WTC11 (cell line): Measurements from ENCODE around the gene MYOM1. TPM values are rescaled to one million over a fixed set of nuclear protein-coding genes. Genes with fewer than 3 reads are reported as not detected.

Source experiments
- ATAC-seq: fragments of 200-7000 bp; cut with Tn5 transposase; 2 replicates; pipeline ENCODE4 v1.10.0; 2021; ENCODE audit warnings: mild to moderate bottlenecking, moderate library complexity
- CTCF ChIA-PET: fragments of 300-600 bp; sonication (Branson Sonifier 250); formaldehyde crosslinking; loops from one replicate; lab custom pipeline; 2021; ENCODE audit warnings: antibody characterized with exemption; lab: Charles Lee
- POLR2A ChIA-PET: fragments of 350-600 bp; sonication (Branson Sonifier 250); formaldehyde crosslinking; loops from one replicate; lab custom pipeline; 2021; ENCODE audit warnings: antibody characterized with exemption; lab: Charles Lee
- DNase-seq: peaks from one replicate; pipeline ENCODE4 v3.0.0; 2021; ENCODE audit warnings: low spot score
- H3K27ac Mint-ChIP-seq: 2 replicates; pipeline ENCODE4 v1.8.0; 2021; ENCODE audit warnings: mixed read lengths
- H3K27me3 Mint-ChIP-seq: 2 replicates; pipeline ENCODE4 v1.8.0; 2021; ENCODE audit warnings: low read depth, mild to moderate bottlenecking, moderate library complexity, mixed read lengths
- H3K36me3 Mint-ChIP-seq: 2 replicates; pipeline ENCODE4 v1.8.0; 2021; ENCODE audit warnings: mixed read lengths
- H3K4me1 Mint-ChIP-seq: 2 replicates; pipeline ENCODE4 v1.8.0; 2022; ENCODE audit warnings: mixed read lengths
- H3K4me3 Mint-ChIP-seq: 2 replicates; pipeline ENCODE4 v1.8.0; 2021; ENCODE audit warnings: mild to moderate bottlenecking, moderate library complexity, mixed read lengths
- H3K9me3 Mint-ChIP-seq: 2 replicates; pipeline ENCODE4 v1.8.0; 2021; ENCODE audit warnings: mixed read lengths
- ATF1 ChIP-seq: sonication (generic); formaldehyde crosslinking; IDR thresholded peaks from 2 replicates; pipeline ENCODE4 v1.8.1; 2023; ENCODE audit warnings: mild to moderate bottlenecking, moderate library complexity, missing genetic modification reagents
- ERG ChIP-seq: fragments of 250-450 bp; sonication (Bioruptor Pico); IDR thresholded peaks from 2 replicates; pipeline ENCODE4 v1.8.0; 2021; ENCODE audit warnings: mild to moderate bottlenecking
- ETV6 ChIP-seq: sonication (generic); formaldehyde crosslinking; IDR thresholded peaks from 2 replicates; pipeline ENCODE4 v1.8.1; 2022; ENCODE audit warnings: mild to moderate bottlenecking, missing genetic modification reagents
- FOXK1 ChIP-seq: sonication (generic); formaldehyde crosslinking; IDR thresholded peaks from 2 replicates; pipeline ENCODE4 v1.8.0; 2022; ENCODE audit warnings: mild to moderate bottlenecking, moderate library complexity, missing genetic modification reagents
- FOXP1 ChIP-seq: sonication (generic); formaldehyde crosslinking; IDR thresholded peaks from 2 replicates; pipeline ENCODE4 v1.8.0; 2022; ENCODE audit warnings: missing genetic modification reagents, mild to moderate bottlenecking, moderate library complexity, borderline replicate concordance
- MYBL2 ChIP-seq: sonication (generic); formaldehyde crosslinking; IDR thresholded peaks from 2 replicates; pipeline ENCODE4 v1.8.1; 2023; ENCODE audit warnings: mild to moderate bottlenecking, moderate library complexity, missing genetic modification reagents
- NR2C2 ChIP-seq: sonication (generic); formaldehyde crosslinking; IDR thresholded peaks from 2 replicates; pipeline ENCODE4 v1.8.0; 2022; ENCODE audit warnings: mild to moderate bottlenecking, missing genetic modification reagents
- PRRX2 ChIP-seq: fragments of 250-450 bp; sonication (Bioruptor Pico); IDR thresholded peaks from 2 replicates; pipeline ENCODE4 v1.8.0; 2021; ENCODE audit warnings: mild to moderate bottlenecking
- SMAD4 ChIP-seq: sonication (generic); formaldehyde crosslinking; IDR thresholded peaks from 2 replicates; pipeline ENCODE4 v1.8.0; 2022; ENCODE audit warnings: mild to moderate bottlenecking, missing genetic modification reagents
- SOX15 ChIP-seq: fragments of 250-450 bp; sonication (Bioruptor Pico); IDR thresholded peaks from 2 replicates; pipeline ENCODE4 v1.9.0; 2021; ENCODE audit warnings: mild to moderate bottlenecking
- TEAD4 ChIP-seq: sonication (generic); formaldehyde crosslinking; IDR thresholded peaks from 2 replicates; pipeline ENCODE4 v1.8.0; 2022; ENCODE audit warnings: mild to moderate bottlenecking, missing genetic modification reagents
- ZNF138 ChIP-seq: sonication (generic); formaldehyde crosslinking; conservative IDR thresholded peaks from 2 replicates; pipeline ENCODE4 v1.8.1; 2022; ENCODE audit warnings: mild to moderate bottlenecking, moderate library complexity, missing genetic modification reagents
- ZNF396 ChIP-seq: fragments of 250-450 bp; sonication (Bioruptor Pico); IDR thresholded peaks from 2 replicates; pipeline ENCODE4 v1.8.0; 2021; ENCODE audit warnings: mild to moderate bottlenecking, moderate library complexity, borderline replicate concordance
- total RNA-seq: library from RNA; stranded (reverse); gene quantifications from 3 replicates; pipeline ENCODE4 v1.2.3, GENCODE V29; 2021
- TF ChIP-seq, protein P1 (sequence below): sonication (generic); formaldehyde crosslinking; IDR thresholded peaks from 2 replicates; pipeline ENCODE4 v1.8.1; 2023; ENCODE audit warnings: mild to moderate bottlenecking, missing genetic modification reagents
- TF ChIP-seq, protein P2 (sequence below): sonication (generic); formaldehyde crosslinking; conservative IDR thresholded peaks from 2 replicates; pipeline ENCODE4 v1.8.1; 2023; ENCODE audit warnings: mild to moderate bottlenecking, low read depth, missing genetic modification reagents, moderate library complexity
- TF ChIP-seq, protein P3 (sequence below): sonication (generic); formaldehyde crosslinking; IDR thresholded peaks from 2 replicates; pipeline ENCODE4 v1.8.0; 2023; ENCODE audit warnings: missing genetic modification reagents, mild to moderate bottlenecking, borderline replicate concordance
- TF ChIP-seq, protein P4 (sequence below): sonication (generic); formaldehyde crosslinking; IDR thresholded peaks from 2 replicates; pipeline ENCODE4 v1.8.1; 2023; ENCODE audit warnings: mild to moderate bottlenecking, missing genetic modification reagents
- TF ChIP-seq, protein P5 (sequence below): sonication (generic); formaldehyde crosslinking; IDR thresholded peaks from 2 replicates; pipeline ENCODE4 v1.8.1; 2022; ENCODE audit warnings: mild to moderate bottlenecking, moderate library complexity, missing genetic modification reagents
- TF ChIP-seq, protein P6 (sequence below): fragments of 250-450 bp; sonication (Bioruptor Pico); IDR thresholded peaks from 2 replicates; pipeline ENCODE4 v2.1.2; 2022; ENCODE audit warnings: mild to moderate bottlenecking, moderate library complexity

Gene MYOM1
- total RNA-seq, 1 experiment from 2014 or later: 0.35 TPM

- TF ChIP-seq, protein P1, sequence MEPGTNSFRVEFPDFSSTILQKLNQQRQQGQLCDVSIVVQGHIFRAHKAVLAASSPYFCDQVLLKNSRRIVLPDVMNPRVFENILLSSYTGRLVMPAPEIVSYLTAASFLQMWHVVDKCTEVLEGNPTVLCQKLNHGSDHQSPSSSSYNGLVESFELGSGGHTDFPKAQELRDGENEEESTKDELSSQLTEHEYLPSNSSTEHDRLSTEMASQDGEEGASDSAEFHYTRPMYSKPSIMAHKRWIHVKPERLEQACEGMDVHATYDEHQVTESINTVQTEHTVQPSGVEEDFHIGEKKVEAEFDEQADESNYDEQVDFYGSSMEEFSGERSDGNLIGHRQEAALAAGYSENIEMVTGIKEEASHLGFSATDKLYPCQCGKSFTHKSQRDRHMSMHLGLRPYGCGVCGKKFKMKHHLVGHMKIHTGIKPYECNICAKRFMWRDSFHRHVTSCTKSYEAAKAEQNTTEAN: no peak
- TF ChIP-seq ZNF396: no peak
- no peak for TF ChIP-seq NR2C2 (CRISPR knock-in tag)
- TF ChIP-seq, protein P2, sequence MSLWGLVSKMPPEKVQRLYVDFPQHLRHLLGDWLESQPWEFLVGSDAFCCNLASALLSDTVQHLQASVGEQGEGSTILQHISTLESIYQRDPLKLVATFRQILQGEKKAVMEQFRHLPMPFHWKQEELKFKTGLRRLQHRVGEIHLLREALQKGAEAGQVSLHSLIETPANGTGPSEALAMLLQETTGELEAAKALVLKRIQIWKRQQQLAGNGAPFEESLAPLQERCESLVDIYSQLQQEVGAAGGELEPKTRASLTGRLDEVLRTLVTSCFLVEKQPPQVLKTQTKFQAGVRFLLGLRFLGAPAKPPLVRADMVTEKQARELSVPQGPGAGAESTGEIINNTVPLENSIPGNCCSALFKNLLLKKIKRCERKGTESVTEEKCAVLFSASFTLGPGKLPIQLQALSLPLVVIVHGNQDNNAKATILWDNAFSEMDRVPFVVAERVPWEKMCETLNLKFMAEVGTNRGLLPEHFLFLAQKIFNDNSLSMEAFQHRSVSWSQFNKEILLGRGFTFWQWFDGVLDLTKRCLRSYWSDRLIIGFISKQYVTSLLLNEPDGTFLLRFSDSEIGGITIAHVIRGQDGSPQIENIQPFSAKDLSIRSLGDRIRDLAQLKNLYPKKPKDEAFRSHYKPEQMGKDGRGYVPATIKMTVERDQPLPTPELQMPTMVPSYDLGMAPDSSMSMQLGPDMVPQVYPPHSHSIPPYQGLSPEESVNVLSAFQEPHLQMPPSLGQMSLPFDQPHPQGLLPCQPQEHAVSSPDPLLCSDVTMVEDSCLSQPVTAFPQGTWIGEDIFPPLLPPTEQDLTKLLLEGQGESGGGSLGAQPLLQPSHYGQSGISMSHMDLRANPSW (CRISPR knock-in tag): no peak
- TF ChIP-seq SMAD4: no peak
- TF ChIP-seq PRRX2 (CRISPR knock-in tag): no peak
- TF ChIP-seq, protein P3, sequence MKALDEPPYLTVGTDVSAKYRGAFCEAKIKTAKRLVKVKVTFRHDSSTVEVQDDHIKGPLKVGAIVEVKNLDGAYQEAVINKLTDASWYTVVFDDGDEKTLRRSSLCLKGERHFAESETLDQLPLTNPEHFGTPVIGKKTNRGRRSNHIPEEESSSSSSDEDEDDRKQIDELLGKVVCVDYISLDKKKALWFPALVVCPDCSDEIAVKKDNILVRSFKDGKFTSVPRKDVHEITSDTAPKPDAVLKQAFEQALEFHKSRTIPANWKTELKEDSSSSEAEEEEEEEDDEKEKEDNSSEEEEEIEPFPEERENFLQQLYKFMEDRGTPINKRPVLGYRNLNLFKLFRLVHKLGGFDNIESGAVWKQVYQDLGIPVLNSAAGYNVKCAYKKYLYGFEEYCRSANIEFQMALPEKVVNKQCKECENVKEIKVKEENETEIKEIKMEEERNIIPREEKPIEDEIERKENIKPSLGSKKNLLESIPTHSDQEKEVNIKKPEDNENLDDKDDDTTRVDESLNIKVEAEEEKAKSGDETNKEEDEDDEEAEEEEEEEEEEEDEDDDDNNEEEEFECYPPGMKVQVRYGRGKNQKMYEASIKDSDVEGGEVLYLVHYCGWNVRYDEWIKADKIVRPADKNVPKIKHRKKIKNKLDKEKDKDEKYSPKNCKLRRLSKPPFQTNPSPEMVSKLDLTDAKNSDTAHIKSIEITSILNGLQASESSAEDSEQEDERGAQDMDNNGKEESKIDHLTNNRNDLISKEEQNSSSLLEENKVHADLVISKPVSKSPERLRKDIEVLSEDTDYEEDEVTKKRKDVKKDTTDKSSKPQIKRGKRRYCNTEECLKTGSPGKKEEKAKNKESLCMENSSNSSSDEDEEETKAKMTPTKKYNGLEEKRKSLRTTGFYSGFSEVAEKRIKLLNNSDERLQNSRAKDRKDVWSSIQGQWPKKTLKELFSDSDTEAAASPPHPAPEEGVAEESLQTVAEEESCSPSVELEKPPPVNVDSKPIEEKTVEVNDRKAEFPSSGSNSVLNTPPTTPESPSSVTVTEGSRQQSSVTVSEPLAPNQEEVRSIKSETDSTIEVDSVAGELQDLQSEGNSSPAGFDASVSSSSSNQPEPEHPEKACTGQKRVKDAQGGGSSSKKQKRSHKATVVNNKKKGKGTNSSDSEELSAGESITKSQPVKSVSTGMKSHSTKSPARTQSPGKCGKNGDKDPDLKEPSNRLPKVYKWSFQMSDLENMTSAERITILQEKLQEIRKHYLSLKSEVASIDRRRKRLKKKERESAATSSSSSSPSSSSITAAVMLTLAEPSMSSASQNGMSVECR (CRISPR knock-in tag): no peak
- no peak for TF ChIP-seq ETV6
- no peak for TF ChIP-seq ZNF138 (CRISPR knock-in tag)
- TF ChIP-seq FOXP1: no peak
- TF ChIP-seq SOX15 (CRISPR knock-in tag): no peak
These were observed 112.0 kb downstream of the MYOM1 start (continued) for GRCh38 chr18:3107740-3108151.

DNA sequence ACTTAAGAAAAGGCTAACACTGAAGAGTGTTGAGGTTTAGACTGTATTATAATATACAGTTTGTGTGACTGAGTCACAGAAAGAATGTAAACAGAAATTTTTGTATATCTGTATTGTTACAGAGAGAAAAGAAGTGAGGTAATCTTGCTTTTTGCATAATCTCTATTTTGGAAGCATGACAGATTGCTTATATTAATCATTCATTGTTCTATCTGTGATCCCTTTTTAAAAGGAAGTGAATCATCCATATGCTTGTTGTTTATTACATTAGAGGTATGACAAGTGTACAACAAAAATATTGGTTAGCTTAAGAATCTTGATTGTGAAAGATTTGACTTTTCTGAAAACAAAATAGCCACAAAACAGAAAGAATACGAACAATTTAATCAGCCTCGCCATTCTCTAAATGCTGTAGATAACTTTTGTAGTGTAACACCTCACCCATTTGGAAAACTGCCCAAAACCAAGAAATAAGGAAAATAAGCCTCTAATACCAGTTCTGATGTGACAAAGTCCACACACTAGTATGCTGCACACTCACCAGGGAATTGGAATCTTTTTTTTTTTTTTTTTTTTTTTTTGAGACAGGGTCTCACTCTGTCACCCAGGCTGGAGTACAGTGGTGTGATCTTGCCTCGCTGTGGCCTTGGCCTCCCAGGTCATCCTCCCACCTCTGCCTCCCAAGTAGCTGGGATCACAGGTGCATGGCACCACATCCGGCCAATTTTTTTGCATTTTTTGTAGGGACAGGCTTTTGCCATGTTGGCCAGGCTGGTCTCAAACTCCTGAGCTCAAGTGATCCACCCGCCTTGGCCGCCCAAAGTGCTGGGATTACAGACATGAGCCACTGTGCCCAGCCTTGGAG, 115.3 kb downstream of the MYOM1 start:
- ChIA-PET POLR2A (no interaction called here), CTCF (interaction anchor here (1.0 kb wide), 1 partner anchor 41 kb away, joined by 4 read pairs; no protein-coding TSS in a partner anchor)
- ATAC-seq (no peak), DNase-seq (no peak)
- H3K27ac Mint-ChIP-seq: no peak overlapping the region
- H3K4me1 Mint-ChIP-seq: no peaks in the 10 kb centered on the region
- no peaks in the 10 kb centered on the region for H3K36me3 Mint-ChIP-seq
- no peak for TF ChIP-seq TEAD4 (CRISPR knock-in tag)
- H3K27me3 Mint-ChIP-seq: peaks cover 29% of the 10 kb centered on the region
- no peak overlapping the region for H3K4me3 Mint-ChIP-seq
- no peaks in the 10 kb centered on the region for H3K9me3 Mint-ChIP-seq

- ChIA-PET CTCF (interaction anchor here (1.6 kb wide), 1 partner anchor 40 kb away, joined by 3 read pairs; no protein-coding TSS in a partner anchor), POLR2A (no interaction called here)
- no peaks in the 10 kb centered on the region for H3K4me1 Mint-ChIP-seq
- ATAC-seq: no peak
- no peak for DNase-seq
- no peak overlapping the region for H3K4me3 Mint-ChIP-seq
- H3K9me3 Mint-ChIP-seq: no peaks in the 10 kb centered on the region
- H3K36me3 Mint-ChIP-seq: no peaks in the 10 kb centered on the region
- peaks cover 20% of the 10 kb centered on the region for H3K27me3 Mint-ChIP-seq
- H3K27ac Mint-ChIP-seq: no peak overlapping the region
- TF ChIP-seq MYBL2 (no peak), TEAD4 (CRISPR knock-in tag) (no peak), FOXK1 (CRISPR knock-in tag) (no peak), ATF1 (no peak), ERG (CRISPR knock-in tag) (no peak)
- TF ChIP-seq, protein P4, sequence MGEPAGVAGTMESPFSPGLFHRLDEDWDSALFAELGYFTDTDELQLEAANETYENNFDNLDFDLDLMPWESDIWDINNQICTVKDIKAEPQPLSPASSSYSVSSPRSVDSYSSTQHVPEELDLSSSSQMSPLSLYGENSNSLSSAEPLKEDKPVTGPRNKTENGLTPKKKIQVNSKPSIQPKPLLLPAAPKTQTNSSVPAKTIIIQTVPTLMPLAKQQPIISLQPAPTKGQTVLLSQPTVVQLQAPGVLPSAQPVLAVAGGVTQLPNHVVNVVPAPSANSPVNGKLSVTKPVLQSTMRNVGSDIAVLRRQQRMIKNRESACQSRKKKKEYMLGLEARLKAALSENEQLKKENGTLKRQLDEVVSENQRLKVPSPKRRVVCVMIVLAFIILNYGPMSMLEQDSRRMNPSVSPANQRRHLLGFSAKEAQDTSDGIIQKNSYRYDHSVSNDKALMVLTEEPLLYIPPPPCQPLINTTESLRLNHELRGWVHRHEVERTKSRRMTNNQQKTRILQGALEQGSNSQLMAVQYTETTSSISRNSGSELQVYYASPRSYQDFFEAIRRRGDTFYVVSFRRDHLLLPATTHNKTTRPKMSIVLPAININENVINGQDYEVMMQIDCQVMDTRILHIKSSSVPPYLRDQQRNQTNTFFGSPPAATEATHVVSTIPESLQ (CRISPR knock-in tag): no peak
- TF ChIP-seq, protein P5, sequence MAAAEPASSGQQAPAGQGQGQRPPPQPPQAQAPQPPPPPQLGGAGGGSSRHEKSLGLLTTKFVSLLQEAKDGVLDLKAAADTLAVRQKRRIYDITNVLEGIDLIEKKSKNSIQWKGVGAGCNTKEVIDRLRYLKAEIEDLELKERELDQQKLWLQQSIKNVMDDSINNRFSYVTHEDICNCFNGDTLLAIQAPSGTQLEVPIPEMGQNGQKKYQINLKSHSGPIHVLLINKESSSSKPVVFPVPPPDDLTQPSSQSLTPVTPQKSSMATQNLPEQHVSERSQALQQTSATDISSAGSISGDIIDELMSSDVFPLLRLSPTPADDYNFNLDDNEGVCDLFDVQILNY (CRISPR knock-in tag): no peak
- TF ChIP-seq, protein P6, sequence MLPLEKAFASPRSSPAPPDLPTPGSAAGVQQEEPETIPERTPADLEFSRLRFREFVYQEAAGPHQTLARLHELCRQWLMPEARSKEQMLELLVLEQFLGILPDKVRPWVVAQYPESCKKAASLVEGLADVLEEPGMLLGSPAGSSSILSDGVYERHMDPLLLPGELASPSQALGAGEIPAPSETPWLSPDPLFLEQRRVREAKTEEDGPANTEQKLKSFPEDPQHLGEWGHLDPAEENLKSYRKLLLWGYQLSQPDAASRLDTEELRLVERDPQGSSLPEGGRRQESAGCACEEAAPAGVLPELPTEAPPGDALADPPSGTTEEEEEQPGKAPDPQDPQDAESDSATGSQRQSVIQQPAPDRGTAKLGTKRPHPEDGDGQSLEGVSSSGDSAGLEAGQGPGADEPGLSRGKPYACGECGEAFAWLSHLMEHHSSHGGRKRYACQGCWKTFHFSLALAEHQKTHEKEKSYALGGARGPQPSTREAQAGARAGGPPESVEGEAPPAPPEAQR: no peak
These were observed 116.2 kb downstream of the MYOM1 start for GRCh38 chr18:3103576-3103975.
